Peyer's patch (tissue), 4 donors: ENCODE data around the gene CFAP73. TPM values are rescaled to one million over a fixed set of nuclear protein-coding genes. Genes with fewer than 3 reads are reported as not detected.

ENCODE experiments used
- DNase-seq, 3 donors: peaks; one replicate each; pipeline ENCODE4 v3.0.0-alpha.2; 2017 to 2019
- H3K27ac ChIP-seq, 4 donors: fragments of 200-600 bp; sonication (generic); one replicate each; pipeline ENCODE4 v1.5.1; 2016 to 2019
- H3K27me3 ChIP-seq, 2 donors: fragments of 200-600 bp; sonication (generic); one replicate each; pipeline ENCODE4 v1.5.1; 2019
- H3K36me3 ChIP-seq, 3 donors: fragments of 200-600 bp; sonication (generic); one replicate each; pipeline ENCODE4 v1.5.1; 2016 to 2019
- H3K4me1 ChIP-seq, 4 donors: fragments of 200-600 bp; sonication (generic); one replicate each; pipeline ENCODE4 v1.5.1; 2016 to 2019
- H3K4me3 ChIP-seq, 4 donors: fragments of 200-600 bp; sonication (generic); 1 replicate in 3 of 4; 2 replicates in 1 of 4; pipeline ENCODE4 v1.5.1; 2016 to 2019; ENCODE audit warnings: mild to moderate bottlenecking in 1 of 4
- H3K9me3 ChIP-seq, 4 donors: fragments of 200-600 bp; sonication (generic); one replicate each; pipeline ENCODE4 v1.5.1; 2016 to 2019; ENCODE audit warnings: mild to moderate bottlenecking in 1 of 4
- CTCF ChIP-seq, 6 experiments: fragments of 450-650 bp in 4 of 6; fragments of 200-600 bp in 2 of 6; sonication (generic) in 1 of 6; IDR thresholded peaks; one replicate each; pipeline ENCODE4 v1.5.1; 2017 to 2019; ENCODE audit warnings: antibody characterized with exemption in 6 of 6, mild to moderate bottlenecking in 3 of 6, moderate library complexity in 1 of 6
- POLR2A ChIP-seq, 2 donors: fragments of 450-650 bp; IDR thresholded peaks; one replicate each; pipeline ENCODE4 v1.5.1; 2017; ENCODE audit warnings: antibody characterized with exemption in 2 of 2, mild to moderate bottlenecking in 2 of 2, moderate library complexity in 2 of 2
- total RNA-seq, 4 donors: library from RNA; depleted of rRNA; stranded (reverse); fragments of >200 nt; gene quantifications; one replicate each; pipeline ENCODE4 v1.1.0, GENCODE V29; 2016

The CFAP73 gene
- total RNA-seq, 4 donors from 2014 or later = not detected

GRCh38 chr12:113169697-113170096, 20.2 kb downstream of the CFAP73 start:
- no peak for TF ChIP-seq CTCF (IDR thresholded peaks at IDR 0.05)
- TF ChIP-seq POLR2A (IDR thresholded peaks at IDR 0.05) = no peak
- H3K36me3 ChIP-seq = peaks cover 0 to 100% (median 0%) of the 10 kb centered on the region in 3 donors
- DNase-seq = no peak

GRCh38 chr12:113170457-113170856, 20.9 kb downstream of the CFAP73 start:
- H3K4me3 ChIP-seq = no peak overlapping the region
- no peaks in the 10 kb centered on the region for H3K4me1 ChIP-seq
- TF ChIP-seq CTCF (IDR thresholded peaks at IDR 0.05) (no peak), POLR2A (IDR thresholded peaks at IDR 0.05) (no peak)
- H3K36me3 ChIP-seq = peaks cover 0 to 100% (median 0%) of the 10 kb centered on the region in 3 donors
- no peak for DNase-seq
- no peaks in the 10 kb centered on the region for H3K27me3 ChIP-seq
- H3K27ac ChIP-seq = no peak overlapping the region
- H3K9me3 ChIP-seq = no peaks in the 10 kb centered on the region

More at GRCh38 chr12:113169697-113170096, 20.2 kb downstream of the CFAP73 start:
- no peaks in the 10 kb centered on the region for H3K27me3 ChIP-seq
- no peak overlapping the region for H3K4me3 ChIP-seq
- H3K9me3 ChIP-seq = no peaks in the 10 kb centered on the region
- H3K4me1 ChIP-seq = no peaks in the 10 kb centered on the region
- H3K27ac ChIP-seq = no peak overlapping the region

GRCh38 chr12:113170926-113171325, 21.4 kb downstream of the CFAP73 start:
- no peaks in the 10 kb centered on the region for H3K9me3 ChIP-seq
- no peak overlapping the region for H3K27ac ChIP-seq
- DNase-seq = no peak
- no peak overlapping the region for H3K4me3 ChIP-seq
- H3K4me1 ChIP-seq = no peaks in the 10 kb centered on the region
- no peak for TF ChIP-seq CTCF (IDR thresholded peaks at IDR 0.05)
- TF ChIP-seq POLR2A (IDR thresholded peaks at IDR 0.05) = no peak
- peaks cover 0 to 100% (median 0%) of the 10 kb centered on the region in 3 donors for H3K36me3 ChIP-seq
- no peaks in the 10 kb centered on the region for H3K27me3 ChIP-seq

- no peaks in the 10 kb centered on the region for H3K9me3 ChIP-seq
- H3K4me1 ChIP-seq = no peaks in the 10 kb centered on the region
- H3K4me3 ChIP-seq = no peak overlapping the region
- no peak overlapping the region for H3K27ac ChIP-seq
- no peaks in the 10 kb centered on the region for H3K27me3 ChIP-seq
- TF ChIP-seq CTCF (IDR thresholded peaks at IDR 0.05) = no peak
- TF ChIP-seq POLR2A (IDR thresholded peaks at IDR 0.05) = no peak
- H3K36me3 ChIP-seq = peaks cover 0 to 100% (median 0%) of the 10 kb centered on the region in 3 donors
- DNase-seq = no peak
Observed at GRCh38 chr12:113171543-113171942, 22.0 kb downstream of the CFAP73 start.

GRCh38 chr12:113172185-113172584, 22.7 kb downstream of the CFAP73 start:
- DNase-seq = no peak
- Histone ChIP-seq H3K36me3 (peaks cover 0 to 100% (median 0%) of the 10 kb centered on the region in 3 donors), H3K27ac (no peak overlapping the region), H3K27me3 (no peaks in the 10 kb centered on the region), H3K9me3 (no peaks in the 10 kb centered on the region), H3K4me3 (no peak overlapping the region), H3K4me1 (no peaks in the 10 kb centered on the region)
- no peak for TF ChIP-seq CTCF (IDR thresholded peaks at IDR 0.05)
- TF ChIP-seq POLR2A (IDR thresholded peaks at IDR 0.05) = no peak
